ENCODE measurements around the gene KANK4. TPM values are rescaled to one million over a fixed set of nuclear protein-coding genes. Genes with fewer than 3 reads are reported as not detected.
A peak's percentile ranks its signal among the peaks of the same experiment; 100 is the strongest.

The KANK4 gene
- total and polyA plus RNA-seq, 12 donors, result 0.04 to 0.61 (median 0.19) TPM

GRCh38 chr1:62299426-62300200 lies 19.6 kb downstream of the KANK4 start:
- WGBS, 2 donors, result 41 to 43% methylated on average over 8 of the region's 8 CpGs

GRCh38 chr1:62295921-62296491 lies 23.2 kb downstream of the KANK4 start:
- H3K4me1 ChIP-seq, result peaks cover 4 to 47% (median 17%) of the 10 kb centered on the region in 9 donors
- H3K9me3 ChIP-seq, result no peaks in the 10 kb centered on the region
- WGBS, 2 donors, result 24 to 53% methylated on average over 6 of the region's 6 CpGs
- DNase-seq (no peak), ATAC-seq (peak in 6 of 8 donors; percentile 12 to 66 (median 44))
- H3K27ac ChIP-seq, result no peak overlapping the region
- no peaks in the 10 kb centered on the region for H3K36me3 ChIP-seq
- intact Hi-C loops (cut with DNase I), result no loop called here
- TF ChIP-seq CTCF (IDR thresholded peaks at IDR 0.05), result no peak
- H3K4me3 ChIP-seq, result peak overlapping the region in 1 of 10 donors; percentile 19
- H3K27me3 ChIP-seq, result peaks cover 0 to 11% (median 0%) of the 10 kb centered on the region in 7 donors

More at GRCh38 chr1:62299426-62300200, 19.6 kb downstream of the KANK4 start:
- Histone ChIP-seq H3K27ac (peak overlapping the region in 2 of 10 donors; percentile 18 to 59), H3K9me3 (no peaks in the 10 kb centered on the region), H3K27me3 (peaks cover 0 to 8% (median 0%) of the 10 kb centered on the region in 7 donors), H3K4me1 (peaks cover 4 to 40% (median 17%) of the 10 kb centered on the region in 9 donors), H3K4me3 (no peak overlapping the region), H3K36me3 (no peaks in the 10 kb centered on the region)
- TF ChIP-seq CTCF (IDR thresholded peaks at IDR 0.05), result no peak
- ATAC-seq, result peak in 6 of 8 donors; percentile 34 to 67 (median 54)
- peak; percentile 23 to 50 for DNase-seq
- intact Hi-C loops (cut with DNase I), result no loop called here

- Histone ChIP-seq H3K27ac (no peak overlapping the region), H3K36me3 (no peaks in the 10 kb centered on the region), H3K4me3 (no peak overlapping the region), H3K27me3 (peaks cover 0 to 15% (median 0%) of the 10 kb centered on the region in 7 donors), H3K9me3 (no peaks in the 10 kb centered on the region), H3K4me1 (peaks cover 4 to 33% (median 14%) of the 10 kb centered on the region in 9 donors)
- 50 to 63% methylated on average over 5 of the region's 5 CpGs for WGBS, 2 donors
- no peak for DNase-seq
- intact Hi-C loops (cut with DNase I), result no loop called here
- ATAC-seq, result peak in 2 of 8 donors; percentile 25 to 35
- TF ChIP-seq CTCF (IDR thresholded peaks at IDR 0.05), result peak in 7 of 9 donors; percentile 14 to 34 (median 25)
These were observed 25.0 kb downstream of the KANK4 start for GRCh38 chr1:62294261-62294660.

- Histone ChIP-seq H3K27me3 (peaks cover 0 to 47% (median 18%) of the 10 kb centered on the region in 7 donors), H3K4me1 (peaks cover 0 to 19% (median 7%) of the 10 kb centered on the region in 9 donors), H3K36me3 (no peaks in the 10 kb centered on the region), H3K4me3 (no peak overlapping the region), H3K9me3 (no peaks in the 10 kb centered on the region), H3K27ac (no peak overlapping the region)
- no peak for ATAC-seq
- TF ChIP-seq CTCF (IDR thresholded peaks at IDR 0.05), result no peak
- 90 to 91% methylated on average over 4 of the region's 4 CpGs for WGBS, 2 donors
- no peak for DNase-seq
- intact Hi-C loops (cut with DNase I), result no loop called here
These were observed 30.6 kb downstream of the KANK4 start for GRCh38 chr1:62288662-62289061.
